ENCODE measurements around the gene POLDIP3.

DNA sequence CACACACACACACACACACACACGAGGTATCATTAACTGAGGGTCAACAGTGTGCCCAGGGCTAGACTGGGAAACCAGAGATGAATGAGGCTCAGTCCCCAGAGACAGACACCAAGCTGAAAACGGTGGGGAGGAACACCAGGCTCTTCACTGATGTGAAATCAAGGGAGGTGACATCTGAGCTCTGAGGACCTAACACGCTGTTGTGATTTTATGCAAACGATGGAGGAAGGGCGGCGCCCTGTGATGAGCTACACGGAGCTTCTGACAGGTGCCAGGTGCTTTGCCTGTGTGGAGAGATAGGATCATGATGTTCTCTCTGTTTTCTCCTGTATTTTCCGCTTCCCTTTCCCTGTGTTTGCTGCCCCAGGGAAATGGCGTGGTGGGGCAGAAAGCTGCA lies 41.0 kb upstream of the POLDIP3 start:
- TF ChIP-seq, protein P1, sequence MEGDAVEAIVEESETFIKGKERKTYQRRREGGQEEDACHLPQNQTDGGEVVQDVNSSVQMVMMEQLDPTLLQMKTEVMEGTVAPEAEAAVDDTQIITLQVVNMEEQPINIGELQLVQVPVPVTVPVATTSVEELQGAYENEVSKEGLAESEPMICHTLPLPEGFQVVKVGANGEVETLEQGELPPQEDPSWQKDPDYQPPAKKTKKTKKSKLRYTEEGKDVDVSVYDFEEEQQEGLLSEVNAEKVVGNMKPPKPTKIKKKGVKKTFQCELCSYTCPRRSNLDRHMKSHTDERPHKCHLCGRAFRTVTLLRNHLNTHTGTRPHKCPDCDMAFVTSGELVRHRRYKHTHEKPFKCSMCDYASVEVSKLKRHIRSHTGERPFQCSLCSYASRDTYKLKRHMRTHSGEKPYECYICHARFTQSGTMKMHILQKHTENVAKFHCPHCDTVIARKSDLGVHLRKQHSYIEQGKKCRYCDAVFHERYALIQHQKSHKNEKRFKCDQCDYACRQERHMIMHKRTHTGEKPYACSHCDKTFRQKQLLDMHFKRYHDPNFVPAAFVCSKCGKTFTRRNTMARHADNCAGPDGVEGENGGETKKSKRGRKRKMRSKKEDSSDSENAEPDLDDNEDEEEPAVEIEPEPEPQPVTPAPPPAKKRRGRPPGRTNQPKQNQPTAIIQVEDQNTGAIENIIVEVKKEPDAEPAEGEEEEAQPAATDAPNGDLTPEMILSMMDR (IDR thresholded peaks at IDR 0.05), result no peak
- no peak for TF ChIP-seq ZFX (IDR thresholded peaks at IDR 0.05; ENCODE audit: borderline replicate concordance)
